ENCODE measurements around the gene CD44. TPM values are rescaled to one million over a fixed set of nuclear protein-coding genes. Genes with fewer than 3 reads are reported as not detected.

The CD44 gene
- total and polyA plus RNA-seq, 4 donors = 4.1 to 26.9 (median 14.6) TPM

DNA sequence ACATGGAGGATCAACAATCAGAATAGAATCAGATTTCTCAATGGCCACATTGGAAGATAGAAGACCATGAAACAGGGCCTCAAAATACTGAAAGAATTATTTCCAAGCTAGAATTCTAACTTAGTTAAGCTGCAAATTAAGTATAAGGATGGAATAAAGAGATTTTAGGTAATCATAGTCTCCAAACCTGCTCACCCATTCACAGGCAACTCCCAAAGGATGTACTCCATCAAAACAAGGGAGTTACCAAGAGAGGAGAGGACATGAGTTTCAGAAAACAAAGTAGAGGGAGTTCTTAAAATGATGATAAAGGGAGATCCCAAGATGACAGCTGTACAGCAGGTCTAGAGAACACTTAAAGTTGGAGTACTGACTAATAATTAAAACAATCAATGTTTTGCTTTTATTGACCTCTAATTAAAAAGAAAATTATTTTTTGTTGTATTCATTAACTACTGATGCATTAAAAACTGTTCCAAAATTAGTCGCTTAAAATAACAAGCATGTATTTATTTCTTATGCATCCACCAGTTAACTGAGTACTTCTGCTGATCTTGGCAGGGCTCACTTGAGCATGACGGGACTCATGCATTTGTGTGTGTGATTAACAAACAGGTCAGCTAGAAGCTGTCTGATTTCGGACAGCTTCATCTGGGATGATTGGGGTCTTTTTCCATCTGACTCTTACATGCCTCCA, 95.6 kb downstream of the CD44 start:
- WGBS = 97% methylated on average over 3 of the region's 3 CpGs
- TF ChIP-seq FOXA1 (IDR thresholded peaks at IDR 0.05) (no peak), TAF1 (conservative IDR thresholded peaks at IDR 0.05) (no peak), NR2F2 (IDR thresholded peaks at IDR 0.05) (no peak), RXRA (IDR thresholded peaks at IDR 0.05) (no peak), GABPA (IDR thresholded peaks at IDR 0.05 in 1 of 2, conservative IDR thresholded peaks at IDR 0.05 in 1 of 2) (no peak), RAD21 (IDR thresholded peaks at IDR 0.05) (no peak), EGR1 (IDR thresholded peaks at IDR 0.05; ENCODE audit: low read depth in 2 of 2) (no peak), HNF4A (conservative IDR thresholded peaks at IDR 0.05) (no peak), SP1 (IDR thresholded peaks at IDR 0.05) (no peak), FOXA2 (IDR thresholded peaks at IDR 0.05) (no peak), JUND (IDR thresholded peaks at IDR 0.05) (no peak), YY1 (IDR thresholded peaks at IDR 0.05) (no peak), HNF4G (IDR thresholded peaks at IDR 0.05) (no peak)
- TF ChIP-seq, protein P1, sequence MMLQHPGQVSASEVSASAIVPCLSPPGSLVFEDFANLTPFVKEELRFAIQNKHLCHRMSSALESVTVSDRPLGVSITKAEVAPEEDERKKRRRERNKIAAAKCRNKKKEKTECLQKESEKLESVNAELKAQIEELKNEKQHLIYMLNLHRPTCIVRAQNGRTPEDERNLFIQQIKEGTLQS (IDR thresholded peaks at IDR 0.05) = no peak
- TF ChIP-seq, protein P2, sequence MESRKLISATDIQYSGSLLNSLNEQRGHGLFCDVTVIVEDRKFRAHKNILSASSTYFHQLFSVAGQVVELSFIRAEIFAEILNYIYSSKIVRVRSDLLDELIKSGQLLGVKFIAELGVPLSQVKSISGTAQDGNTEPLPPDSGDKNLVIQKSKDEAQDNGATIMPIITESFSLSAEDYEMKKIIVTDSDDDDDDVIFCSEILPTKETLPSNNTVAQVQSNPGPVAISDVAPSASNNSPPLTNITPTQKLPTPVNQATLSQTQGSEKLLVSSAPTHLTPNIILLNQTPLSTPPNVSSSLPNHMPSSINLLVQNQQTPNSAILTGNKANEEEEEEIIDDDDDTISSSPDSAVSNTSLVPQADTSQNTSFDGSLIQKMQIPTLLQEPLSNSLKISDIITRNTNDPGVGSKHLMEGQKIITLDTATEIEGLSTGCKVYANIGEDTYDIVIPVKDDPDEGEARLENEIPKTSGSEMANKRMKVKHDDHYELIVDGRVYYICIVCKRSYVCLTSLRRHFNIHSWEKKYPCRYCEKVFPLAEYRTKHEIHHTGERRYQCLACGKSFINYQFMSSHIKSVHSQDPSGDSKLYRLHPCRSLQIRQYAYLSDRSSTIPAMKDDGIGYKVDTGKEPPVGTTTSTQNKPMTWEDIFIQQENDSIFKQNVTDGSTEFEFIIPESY (IDR thresholded peaks at IDR 0.05) = no peak
- TF ChIP-seq, protein P3, sequence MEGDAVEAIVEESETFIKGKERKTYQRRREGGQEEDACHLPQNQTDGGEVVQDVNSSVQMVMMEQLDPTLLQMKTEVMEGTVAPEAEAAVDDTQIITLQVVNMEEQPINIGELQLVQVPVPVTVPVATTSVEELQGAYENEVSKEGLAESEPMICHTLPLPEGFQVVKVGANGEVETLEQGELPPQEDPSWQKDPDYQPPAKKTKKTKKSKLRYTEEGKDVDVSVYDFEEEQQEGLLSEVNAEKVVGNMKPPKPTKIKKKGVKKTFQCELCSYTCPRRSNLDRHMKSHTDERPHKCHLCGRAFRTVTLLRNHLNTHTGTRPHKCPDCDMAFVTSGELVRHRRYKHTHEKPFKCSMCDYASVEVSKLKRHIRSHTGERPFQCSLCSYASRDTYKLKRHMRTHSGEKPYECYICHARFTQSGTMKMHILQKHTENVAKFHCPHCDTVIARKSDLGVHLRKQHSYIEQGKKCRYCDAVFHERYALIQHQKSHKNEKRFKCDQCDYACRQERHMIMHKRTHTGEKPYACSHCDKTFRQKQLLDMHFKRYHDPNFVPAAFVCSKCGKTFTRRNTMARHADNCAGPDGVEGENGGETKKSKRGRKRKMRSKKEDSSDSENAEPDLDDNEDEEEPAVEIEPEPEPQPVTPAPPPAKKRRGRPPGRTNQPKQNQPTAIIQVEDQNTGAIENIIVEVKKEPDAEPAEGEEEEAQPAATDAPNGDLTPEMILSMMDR (IDR thresholded peaks at IDR 0.05; ENCODE audit: low read depth, low read length, missing input control) = no peak
- TF ChIP-seq, protein P4, sequence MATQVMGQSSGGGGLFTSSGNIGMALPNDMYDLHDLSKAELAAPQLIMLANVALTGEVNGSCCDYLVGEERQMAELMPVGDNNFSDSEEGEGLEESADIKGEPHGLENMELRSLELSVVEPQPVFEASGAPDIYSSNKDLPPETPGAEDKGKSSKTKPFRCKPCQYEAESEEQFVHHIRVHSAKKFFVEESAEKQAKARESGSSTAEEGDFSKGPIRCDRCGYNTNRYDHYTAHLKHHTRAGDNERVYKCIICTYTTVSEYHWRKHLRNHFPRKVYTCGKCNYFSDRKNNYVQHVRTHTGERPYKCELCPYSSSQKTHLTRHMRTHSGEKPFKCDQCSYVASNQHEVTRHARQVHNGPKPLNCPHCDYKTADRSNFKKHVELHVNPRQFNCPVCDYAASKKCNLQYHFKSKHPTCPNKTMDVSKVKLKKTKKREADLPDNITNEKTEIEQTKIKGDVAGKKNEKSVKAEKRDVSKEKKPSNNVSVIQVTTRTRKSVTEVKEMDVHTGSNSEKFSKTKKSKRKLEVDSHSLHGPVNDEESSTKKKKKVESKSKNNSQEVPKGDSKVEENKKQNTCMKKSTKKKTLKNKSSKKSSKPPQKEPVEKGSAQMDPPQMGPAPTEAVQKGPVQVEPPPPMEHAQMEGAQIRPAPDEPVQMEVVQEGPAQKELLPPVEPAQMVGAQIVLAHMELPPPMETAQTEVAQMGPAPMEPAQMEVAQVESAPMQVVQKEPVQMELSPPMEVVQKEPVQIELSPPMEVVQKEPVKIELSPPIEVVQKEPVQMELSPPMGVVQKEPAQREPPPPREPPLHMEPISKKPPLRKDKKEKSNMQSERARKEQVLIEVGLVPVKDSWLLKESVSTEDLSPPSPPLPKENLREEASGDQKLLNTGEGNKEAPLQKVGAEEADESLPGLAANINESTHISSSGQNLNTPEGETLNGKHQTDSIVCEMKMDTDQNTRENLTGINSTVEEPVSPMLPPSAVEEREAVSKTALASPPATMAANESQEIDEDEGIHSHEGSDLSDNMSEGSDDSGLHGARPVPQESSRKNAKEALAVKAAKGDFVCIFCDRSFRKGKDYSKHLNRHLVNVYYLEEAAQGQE (IDR thresholded peaks at IDR 0.05) = no peak
- TF ChIP-seq, protein P5, sequence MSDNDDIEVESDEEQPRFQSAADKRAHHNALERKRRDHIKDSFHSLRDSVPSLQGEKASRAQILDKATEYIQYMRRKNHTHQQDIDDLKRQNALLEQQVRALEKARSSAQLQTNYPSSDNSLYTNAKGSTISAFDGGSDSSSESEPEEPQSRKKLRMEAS (IDR thresholded peaks at IDR 0.05) = no peak
- DNase-seq (ENCODE audit: low spot score) = no peak

More for the DNA sequence above, 95.6 kb downstream of the CD44 start:
- Histone ChIP-seq H3K9me3 (ENCODE audit: control insufficient read depth in 4 of 4, low read length in 3 of 4) (no peaks in the 10 kb centered on the region), H3K27ac (ENCODE audit: low read depth in 1 of 2, low read length in 2 of 2) (no peak overlapping the region), H3K4me3 (ENCODE audit: low read depth in 1 of 3, low read length in 3 of 3) (no peak overlapping the region), H3K27me3 (ENCODE audit: control insufficient read depth in 4 of 4, insufficient read depth in 4 of 4, low read length in 3 of 4) (no peaks in the 10 kb centered on the region), H3K9ac (ENCODE audit: low read depth in 1 of 2, low read length in 2 of 2) (no peak overlapping the region), H3K4me1 (ENCODE audit: control insufficient read depth in 4 of 4, insufficient read depth in 4 of 4, low read length in 3 of 4) (peaks cover 0 to 7% (median 1%) of the 10 kb centered on the region in 4 donors), H3K36me3 (ENCODE audit: control insufficient read depth in 4 of 4, insufficient read depth in 3 of 4, low read depth in 1 of 4, low read length in 3 of 4) (no peaks in the 10 kb centered on the region)
